ENCODE measurements around the gene LBP.
"Not testable (repeated sequence)": the region's sequence is repeated elsewhere in the genome, so short reads cannot be mapped to it uniquely, and the experiment has no call there.

The LBP gene

GRCh38 chr20:38386851-38387250 is 40.6 kb downstream of the LBP start:
- Histone ChIP-seq H3K27me3 (ENCODE audit: control insufficient read depth in 2 of 2, insufficient read depth in 2 of 2, low read length in 2 of 2) (peaks cover 0 to 2% of the 10 kb centered on the region in 2 donors), H3K9me3 (ENCODE audit: control insufficient read depth in 2 of 2, low read length in 2 of 2) (no peaks in the 10 kb centered on the region), H3K4me1 (ENCODE audit: control insufficient read depth in 2 of 2, insufficient read depth in 2 of 2, low read length in 2 of 2) (no peaks in the 10 kb centered on the region), H3K36me3 (ENCODE audit: control insufficient read depth in 2 of 2, insufficient read depth in 2 of 2, low read length in 2 of 2) (no peaks in the 10 kb centered on the region), H3K9ac (ENCODE audit: low read depth in 1 of 2, low read length in 2 of 2) (no peak overlapping the region), H3K27ac (ENCODE audit: low read depth in 2 of 2, low read length in 2 of 2) (no peak overlapping the region), H3K4me3 (ENCODE audit: low read length in 2 of 2) (no peak overlapping the region)

DNA sequence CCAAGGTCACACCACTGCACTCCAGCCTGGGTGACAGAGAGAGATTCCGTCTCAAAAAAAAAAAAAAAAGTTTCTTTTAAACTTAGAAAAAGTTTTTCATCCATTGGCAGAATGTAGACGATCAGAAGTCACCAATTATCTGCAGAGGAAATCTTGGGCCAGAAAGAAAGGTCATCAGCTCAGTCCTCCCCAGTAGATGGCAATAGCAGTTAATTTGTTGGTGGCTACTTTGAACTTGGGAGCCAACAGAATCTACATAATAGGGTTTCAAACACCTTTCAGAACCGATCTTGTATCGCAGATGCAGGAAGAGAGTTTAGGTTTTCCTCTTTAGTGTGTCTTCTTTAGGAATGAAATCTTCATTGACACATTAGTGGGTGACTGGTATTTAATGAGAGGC is 41.7 kb downstream of the LBP start:
- H3K27me3 ChIP-seq (ENCODE audit: control insufficient read depth in 2 of 2, insufficient read depth in 2 of 2, low read length in 2 of 2): peaks cover 0 to 2% of the 10 kb centered on the region in 2 donors
- no peaks in the 10 kb centered on the region for H3K9me3 ChIP-seq (ENCODE audit: control insufficient read depth in 2 of 2, low read length in 2 of 2)
- no peak overlapping the region for H3K27ac ChIP-seq (ENCODE audit: low read depth in 2 of 2, low read length in 2 of 2)
- H3K4me3 ChIP-seq (ENCODE audit: low read length in 2 of 2): no peak overlapping the region
- H3K36me3 ChIP-seq (ENCODE audit: control insufficient read depth in 2 of 2, insufficient read depth in 2 of 2, low read length in 2 of 2): no peaks in the 10 kb centered on the region
- H3K4me1 ChIP-seq (ENCODE audit: control insufficient read depth in 2 of 2, insufficient read depth in 2 of 2, low read length in 2 of 2): no peaks in the 10 kb centered on the region
- no peak overlapping the region for H3K9ac ChIP-seq (ENCODE audit: low read depth in 1 of 2, low read length in 2 of 2)

DNA sequence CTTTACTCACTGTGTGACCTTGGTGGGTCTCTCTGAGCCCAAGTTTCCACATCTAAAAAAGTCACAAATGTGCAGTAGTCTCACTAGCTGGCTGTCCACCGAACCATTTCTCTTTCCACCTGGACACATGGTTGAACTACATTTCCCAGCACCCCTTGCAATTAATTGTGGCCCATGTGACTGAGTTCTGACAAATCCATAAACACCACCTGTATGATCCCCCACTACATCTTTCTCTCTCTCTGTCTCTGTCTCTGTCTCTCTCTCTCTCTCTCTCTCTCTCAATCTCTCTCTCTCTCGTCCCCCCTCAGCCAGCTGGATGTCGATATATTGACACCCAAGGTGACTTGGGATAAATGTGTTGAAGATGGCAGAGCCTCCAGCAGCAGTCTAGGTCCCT is 46.1 kb downstream of the LBP start:
- Histone ChIP-seq H3K9ac (ENCODE audit: low read depth in 1 of 2, low read length in 2 of 2) (no peak overlapping the region), H3K36me3 (ENCODE audit: control insufficient read depth in 2 of 2, insufficient read depth in 2 of 2, low read length in 2 of 2) (no peaks in the 10 kb centered on the region), H3K9me3 (ENCODE audit: control insufficient read depth in 2 of 2, low read length in 2 of 2) (no peaks in the 10 kb centered on the region), H3K27ac (ENCODE audit: low read depth in 2 of 2, low read length in 2 of 2) (no peak overlapping the region), H3K4me1 (ENCODE audit: control insufficient read depth in 2 of 2, insufficient read depth in 2 of 2, low read length in 2 of 2) (no peaks in the 10 kb centered on the region), H3K4me3 (ENCODE audit: low read length in 2 of 2) (no peak overlapping the region), H3K27me3 (ENCODE audit: control insufficient read depth in 2 of 2, insufficient read depth in 2 of 2, low read length in 2 of 2) (peaks cover 0 to 2% of the 10 kb centered on the region in 2 donors)

DNA sequence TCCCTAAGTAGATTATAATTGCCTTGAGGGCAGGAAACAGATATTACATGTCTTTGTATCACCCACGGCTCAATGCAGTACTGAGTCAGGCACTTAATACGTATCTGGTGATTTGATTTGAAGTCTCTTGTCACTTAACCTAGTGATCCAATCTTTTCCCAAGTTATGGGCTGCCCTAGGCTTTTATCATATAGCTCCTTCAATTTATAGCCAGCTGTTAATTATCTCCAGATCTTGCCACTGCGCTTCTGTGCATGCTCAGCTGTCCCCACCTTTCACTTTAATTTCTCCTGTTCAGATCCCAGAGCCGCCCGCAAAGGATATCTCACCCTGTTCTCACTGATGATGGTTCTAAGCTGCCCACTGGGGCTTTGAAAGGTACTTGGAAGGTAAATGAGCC is 47.0 kb downstream of the LBP start:
- no peaks in the 10 kb centered on the region for H3K9me3 ChIP-seq (ENCODE audit: control insufficient read depth in 2 of 2, low read length in 2 of 2)
- no peaks in the 10 kb centered on the region for H3K4me1 ChIP-seq (ENCODE audit: control insufficient read depth in 2 of 2, insufficient read depth in 2 of 2, low read length in 2 of 2)
- no peak overlapping the region for H3K9ac ChIP-seq (ENCODE audit: low read depth in 1 of 2, low read length in 2 of 2)
- H3K36me3 ChIP-seq (ENCODE audit: control insufficient read depth in 2 of 2, insufficient read depth in 2 of 2, low read length in 2 of 2): no peaks in the 10 kb centered on the region
- H3K27me3 ChIP-seq (ENCODE audit: control insufficient read depth in 2 of 2, insufficient read depth in 2 of 2, low read length in 2 of 2): peaks cover 0 to 2% of the 10 kb centered on the region in 2 donors
- H3K4me3 ChIP-seq (ENCODE audit: low read length in 2 of 2): no peak overlapping the region
- no peak overlapping the region for H3K27ac ChIP-seq (ENCODE audit: low read depth in 2 of 2, low read length in 2 of 2)

DNA sequence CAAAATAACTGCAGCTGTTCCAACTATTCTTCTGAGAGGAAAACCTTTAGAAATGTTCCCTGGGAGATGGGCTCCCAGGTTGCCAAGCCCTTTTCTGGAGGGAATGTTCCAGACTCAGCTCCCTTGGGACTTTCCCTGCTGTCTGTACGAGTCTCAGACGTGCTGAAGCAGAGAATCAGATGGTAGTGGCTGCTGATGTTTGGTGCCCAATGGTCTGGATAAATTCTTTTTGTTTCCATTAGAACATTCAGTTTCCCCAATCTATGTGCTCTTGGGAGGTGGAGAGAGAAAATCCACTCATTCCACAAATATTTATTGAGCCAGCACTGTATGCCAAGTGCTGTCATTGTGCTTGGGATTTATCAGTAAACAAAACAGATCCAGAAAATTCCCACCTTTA is 48.9 kb downstream of the LBP start:
- no peak overlapping the region for H3K27ac ChIP-seq (ENCODE audit: low read depth in 2 of 2, low read length in 2 of 2)
- peaks cover 0 to 2% of the 10 kb centered on the region in 2 donors for H3K27me3 ChIP-seq (ENCODE audit: control insufficient read depth in 2 of 2, insufficient read depth in 2 of 2, low read length in 2 of 2)
- no peaks in the 10 kb centered on the region for H3K36me3 ChIP-seq (ENCODE audit: control insufficient read depth in 2 of 2, insufficient read depth in 2 of 2, low read length in 2 of 2)
- H3K4me3 ChIP-seq (ENCODE audit: low read length in 2 of 2): no peak overlapping the region
- H3K9ac ChIP-seq (ENCODE audit: low read depth in 1 of 2, low read length in 2 of 2): no peak overlapping the region
- no peaks in the 10 kb centered on the region for H3K4me1 ChIP-seq (ENCODE audit: control insufficient read depth in 2 of 2, insufficient read depth in 2 of 2, low read length in 2 of 2)
- H3K9me3 ChIP-seq (ENCODE audit: control insufficient read depth in 2 of 2, low read length in 2 of 2): no peaks in the 10 kb centered on the region

GRCh38 chr20:38395751-38396395 is 49.6 kb downstream of the LBP start:
- not testable (repeated sequence) for H3K27ac ChIP-seq (ENCODE audit: low read depth in 2 of 2, low read length in 2 of 2)

GRCh38 chr20:38402089-38402488 is 55.8 kb downstream of the LBP start:
- Histone ChIP-seq H3K27ac (ENCODE audit: low read depth in 2 of 2, low read length in 2 of 2) (no peak overlapping the region), H3K9ac (ENCODE audit: low read depth in 1 of 2, low read length in 2 of 2) (no peak overlapping the region), H3K36me3 (ENCODE audit: control insufficient read depth in 2 of 2, insufficient read depth in 2 of 2, low read length in 2 of 2) (no peaks in the 10 kb centered on the region), H3K9me3 (ENCODE audit: control insufficient read depth in 2 of 2, low read length in 2 of 2) (no peaks in the 10 kb centered on the region), H3K4me3 (ENCODE audit: low read length in 2 of 2) (no peak overlapping the region), H3K27me3 (ENCODE audit: control insufficient read depth in 2 of 2, insufficient read depth in 2 of 2, low read length in 2 of 2) (no peaks in the 10 kb centered on the region), H3K4me1 (ENCODE audit: control insufficient read depth in 2 of 2, insufficient read depth in 2 of 2, low read length in 2 of 2) (no peaks in the 10 kb centered on the region)

More at GRCh38 chr20:38395751-38396395, 49.6 kb downstream of the LBP start:
- not testable (repeated sequence) for H3K27me3 ChIP-seq (ENCODE audit: control insufficient read depth in 2 of 2, insufficient read depth in 2 of 2, low read length in 2 of 2); H3K9ac ChIP-seq (ENCODE audit: low read depth in 1 of 2, low read length in 2 of 2); H3K4me3 ChIP-seq (ENCODE audit: low read length in 2 of 2); H3K4me1 ChIP-seq (ENCODE audit: control insufficient read depth in 2 of 2, insufficient read depth in 2 of 2, low read length in 2 of 2); H3K9me3 ChIP-seq (ENCODE audit: control insufficient read depth in 2 of 2, low read length in 2 of 2); H3K36me3 ChIP-seq (ENCODE audit: control insufficient read depth in 2 of 2, insufficient read depth in 2 of 2, low read length in 2 of 2)

GRCh38 chr20:38402816-38403215 is 56.5 kb downstream of the LBP start:
- H3K4me3 ChIP-seq (ENCODE audit: low read length in 2 of 2): no peak overlapping the region
- H3K9ac ChIP-seq (ENCODE audit: low read depth in 1 of 2, low read length in 2 of 2): no peak overlapping the region
- no peaks in the 10 kb centered on the region for H3K9me3 ChIP-seq (ENCODE audit: control insufficient read depth in 2 of 2, low read length in 2 of 2)
- no peaks in the 10 kb centered on the region for H3K27me3 ChIP-seq (ENCODE audit: control insufficient read depth in 2 of 2, insufficient read depth in 2 of 2, low read length in 2 of 2)
- no peaks in the 10 kb centered on the region for H3K4me1 ChIP-seq (ENCODE audit: control insufficient read depth in 2 of 2, insufficient read depth in 2 of 2, low read length in 2 of 2)
- H3K36me3 ChIP-seq (ENCODE audit: control insufficient read depth in 2 of 2, insufficient read depth in 2 of 2, low read length in 2 of 2): no peaks in the 10 kb centered on the region
- no peak overlapping the region for H3K27ac ChIP-seq (ENCODE audit: low read depth in 2 of 2, low read length in 2 of 2)

DNA sequence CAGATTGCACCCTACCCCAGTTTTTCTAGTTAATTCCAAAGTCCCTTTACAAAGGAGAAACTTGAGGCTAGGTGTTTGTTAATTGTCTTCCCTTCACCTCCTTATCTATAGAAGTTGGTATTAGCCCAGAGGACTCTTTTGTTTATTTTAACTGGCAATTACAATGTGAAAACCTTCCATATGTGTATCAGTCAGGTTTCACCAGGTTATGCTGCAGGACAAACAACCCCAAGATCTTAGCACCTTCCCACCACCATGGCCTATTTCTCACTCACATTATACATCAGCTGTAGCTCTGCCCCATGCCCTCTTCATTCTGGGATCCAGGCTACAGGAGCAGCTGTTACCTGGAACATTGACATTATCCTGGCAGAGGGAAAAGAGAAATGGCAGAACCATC is 57.7 kb downstream of the LBP start:
- H3K27ac ChIP-seq (ENCODE audit: low read depth in 2 of 2, low read length in 2 of 2): no peak overlapping the region

DNA sequence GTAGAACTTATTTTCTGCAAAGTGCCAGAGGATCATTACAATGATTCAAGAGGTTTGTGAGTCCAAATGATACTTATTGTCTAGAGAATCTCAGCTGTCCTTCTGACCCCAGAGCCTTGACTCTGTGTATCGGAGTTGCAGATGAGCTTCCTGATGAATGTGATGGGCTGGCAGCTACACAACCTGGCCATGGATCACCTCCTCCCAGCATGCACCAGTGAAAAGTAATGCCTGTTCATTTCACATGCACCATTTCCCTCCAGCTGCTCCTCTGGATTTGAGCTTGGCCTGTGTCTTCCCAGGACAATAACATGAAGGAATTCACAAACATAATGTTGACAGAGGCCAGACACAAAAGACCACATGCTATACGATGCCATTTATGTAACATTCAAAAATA is 58.9 kb downstream of the LBP start:
- Histone ChIP-seq H3K36me3 (ENCODE audit: control insufficient read depth in 2 of 2, insufficient read depth in 2 of 2, low read length in 2 of 2) (no peaks in the 10 kb centered on the region), H3K27ac (ENCODE audit: low read depth in 2 of 2, low read length in 2 of 2) (no peak overlapping the region), H3K27me3 (ENCODE audit: control insufficient read depth in 2 of 2, insufficient read depth in 2 of 2, low read length in 2 of 2) (no peaks in the 10 kb centered on the region), H3K9ac (ENCODE audit: low read depth in 1 of 2, low read length in 2 of 2) (no peak overlapping the region), H3K4me1 (ENCODE audit: control insufficient read depth in 2 of 2, insufficient read depth in 2 of 2, low read length in 2 of 2) (no peaks in the 10 kb centered on the region), H3K9me3 (ENCODE audit: control insufficient read depth in 2 of 2, low read length in 2 of 2) (no peaks in the 10 kb centered on the region), H3K4me3 (ENCODE audit: low read length in 2 of 2) (no peak overlapping the region)

More for the DNA sequence above, 57.7 kb downstream of the LBP start:
- Histone ChIP-seq H3K4me1 (ENCODE audit: control insufficient read depth in 2 of 2, insufficient read depth in 2 of 2, low read length in 2 of 2) (no peaks in the 10 kb centered on the region), H3K9ac (ENCODE audit: low read depth in 1 of 2, low read length in 2 of 2) (no peak overlapping the region), H3K4me3 (ENCODE audit: low read length in 2 of 2) (no peak overlapping the region), H3K9me3 (ENCODE audit: control insufficient read depth in 2 of 2, low read length in 2 of 2) (no peaks in the 10 kb centered on the region), H3K27me3 (ENCODE audit: control insufficient read depth in 2 of 2, insufficient read depth in 2 of 2, low read length in 2 of 2) (no peaks in the 10 kb centered on the region), H3K36me3 (ENCODE audit: control insufficient read depth in 2 of 2, insufficient read depth in 2 of 2, low read length in 2 of 2) (no peaks in the 10 kb centered on the region)

GRCh38 chr20:38406476-38406875 is 60.2 kb downstream of the LBP start:
- no peak overlapping the region for H3K27ac ChIP-seq (ENCODE audit: low read depth in 2 of 2, low read length in 2 of 2)
- no peaks in the 10 kb centered on the region for H3K27me3 ChIP-seq (ENCODE audit: control insufficient read depth in 2 of 2, insufficient read depth in 2 of 2, low read length in 2 of 2)
- H3K9ac ChIP-seq (ENCODE audit: low read depth in 1 of 2, low read length in 2 of 2): no peak overlapping the region
- no peaks in the 10 kb centered on the region for H3K4me1 ChIP-seq (ENCODE audit: control insufficient read depth in 2 of 2, insufficient read depth in 2 of 2, low read length in 2 of 2)
- no peak overlapping the region for H3K4me3 ChIP-seq (ENCODE audit: low read length in 2 of 2)
- H3K36me3 ChIP-seq (ENCODE audit: control insufficient read depth in 2 of 2, insufficient read depth in 2 of 2, low read length in 2 of 2): peaks cover 0 to 6% of the 10 kb centered on the region in 2 donors
- no peaks in the 10 kb centered on the region for H3K9me3 ChIP-seq (ENCODE audit: control insufficient read depth in 2 of 2, low read length in 2 of 2)

All from mucosa of rectum (tissue), 2 donors.